HuH-7.5 (cell line): Measurements from ENCODE around the gene MAX.
A peak's percentile ranks its signal among the peaks of the same experiment; 100 is the strongest.
"Not testable (repeated sequence)": the region's sequence is repeated elsewhere in the genome, so short reads cannot be mapped to it uniquely, and the experiment has no call there.

Experiments
- DNase-seq: peaks from one replicate; pipeline ENCODE4 v3.0.0; 2011; ENCODE audit warnings: low spot score

MAX gene

DNA sequence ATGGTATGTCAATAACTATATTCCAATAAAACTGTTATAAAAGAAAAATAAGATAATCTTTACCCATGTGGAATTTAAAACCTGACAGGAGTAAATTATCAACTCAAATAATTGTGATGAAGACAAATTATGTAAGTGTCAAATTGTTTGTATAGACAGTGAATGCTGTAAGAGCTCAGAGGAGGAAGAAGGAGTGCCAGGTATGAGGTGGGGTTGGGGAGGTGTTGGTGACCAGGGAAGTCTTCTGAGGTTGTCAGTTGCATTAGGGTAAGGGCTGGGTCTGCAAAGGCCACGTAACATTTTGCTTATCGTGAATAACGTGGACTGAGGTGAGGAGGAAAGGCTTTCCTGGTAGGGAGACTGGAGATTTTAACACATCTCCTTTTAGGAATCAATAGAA lies 2.5 kb upstream of the MAX start:
- DNase-seq: no peak

DNA sequence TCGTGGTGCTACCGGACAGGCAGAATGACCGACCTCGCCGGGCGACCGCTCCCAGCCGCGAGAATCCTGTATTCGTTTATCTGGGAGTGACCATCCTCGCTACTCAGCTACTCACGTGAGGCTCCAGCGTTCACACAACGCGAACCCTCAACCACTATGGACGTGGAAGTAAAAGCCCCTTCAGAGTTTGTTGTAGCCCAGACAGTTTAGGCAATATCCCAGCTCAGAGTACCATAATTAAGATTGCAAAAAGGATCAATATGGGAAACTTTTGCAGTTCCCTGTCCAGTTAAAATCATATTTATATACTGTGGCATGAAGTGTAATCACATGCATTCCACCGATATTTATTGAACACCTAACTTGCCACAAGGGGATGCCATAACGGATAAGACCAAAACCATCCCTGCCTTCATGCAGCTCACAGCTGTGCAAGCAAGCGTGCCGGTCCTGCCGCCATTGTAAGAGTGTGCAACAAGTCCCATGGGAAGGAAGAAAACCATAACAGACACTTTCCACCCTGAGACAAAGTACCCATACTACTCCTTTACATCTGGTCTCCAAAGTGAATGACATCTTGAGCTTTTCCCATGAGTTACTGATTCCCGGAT lies 938 bp upstream of the MAX start:
- no peak for DNase-seq

DNA sequence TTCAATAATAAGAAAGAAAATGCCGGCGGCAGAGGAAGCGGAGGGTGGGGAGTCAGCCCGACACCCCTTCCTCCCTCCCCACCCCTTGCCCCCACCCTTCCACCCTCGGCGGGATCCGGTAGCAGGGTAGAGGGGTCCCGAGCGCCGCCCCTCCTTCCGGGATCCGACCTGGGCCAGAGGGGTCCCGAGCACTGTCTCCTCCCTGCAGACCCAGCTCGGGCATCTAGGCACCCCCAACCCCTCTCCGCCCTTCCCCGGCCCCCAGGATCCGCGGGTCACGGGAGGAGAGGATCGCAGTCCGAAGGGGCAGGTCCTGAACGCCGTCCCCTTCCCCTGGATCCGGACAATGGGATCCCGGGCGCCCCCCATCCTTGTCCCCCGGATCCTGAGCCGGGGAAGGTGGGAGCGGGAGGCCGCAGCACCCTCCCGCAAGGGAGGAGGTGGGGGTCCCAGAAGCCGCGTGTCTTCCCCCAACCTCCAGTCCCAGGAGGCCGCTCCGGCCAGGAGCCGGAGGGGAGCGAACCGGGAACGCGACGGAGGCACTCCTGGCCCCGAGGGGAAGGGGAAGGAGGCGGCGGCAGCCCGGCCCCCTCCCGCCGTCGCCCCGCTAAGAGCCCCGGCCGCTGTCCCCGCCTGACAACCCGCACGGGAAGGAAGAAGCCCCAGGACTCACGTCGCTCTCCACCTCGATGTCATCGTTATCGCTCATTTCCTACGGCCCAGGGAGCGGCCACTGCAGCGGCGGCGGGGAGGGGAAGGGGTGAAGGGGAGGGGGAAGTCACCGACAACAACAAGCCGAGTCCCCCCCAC lies 481 bp downstream of the MAX start:
- peak; percentile 18 for DNase-seq

DNA sequence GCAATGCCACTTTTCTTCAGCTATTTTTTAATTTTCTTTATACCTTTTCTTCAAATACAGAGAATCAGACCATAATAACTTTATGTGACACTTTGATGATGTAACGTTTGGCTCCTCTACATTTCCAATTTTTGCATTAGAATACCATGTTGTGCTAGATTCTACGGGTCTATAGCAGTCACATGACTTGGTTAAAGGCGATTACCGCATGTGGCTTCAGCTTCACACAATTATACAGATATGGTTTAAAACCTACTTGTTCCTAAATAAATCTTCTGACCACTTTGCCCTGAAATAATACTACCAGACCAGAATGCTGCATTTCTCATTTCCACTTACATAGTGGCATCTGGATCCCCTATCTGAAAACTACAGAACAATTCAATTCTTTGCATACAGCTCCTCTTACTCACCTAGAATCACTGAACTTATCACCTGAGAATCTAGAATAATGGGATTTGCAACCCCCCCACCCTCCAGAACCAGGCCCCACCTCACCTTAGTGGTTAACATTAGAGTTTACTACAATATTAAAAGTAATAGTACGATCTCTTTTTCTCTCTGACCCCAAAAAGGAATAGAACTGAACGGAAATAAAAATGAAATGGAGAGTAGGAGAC lies 1.3 kb downstream of the MAX start:
- DNase-seq: no peak

- DNase-seq: no peak
Observed at GRCh38 chr14:65098586-65098985, 3.7 kb downstream of the MAX start.

- no peak for DNase-seq
Observed at GRCh38 chr14:65096323-65097089, 5.8 kb downstream of the MAX start.

- no peak for DNase-seq
Observed at GRCh38 chr14:65095633-65096205, 6.6 kb downstream of the MAX start.

DNA sequence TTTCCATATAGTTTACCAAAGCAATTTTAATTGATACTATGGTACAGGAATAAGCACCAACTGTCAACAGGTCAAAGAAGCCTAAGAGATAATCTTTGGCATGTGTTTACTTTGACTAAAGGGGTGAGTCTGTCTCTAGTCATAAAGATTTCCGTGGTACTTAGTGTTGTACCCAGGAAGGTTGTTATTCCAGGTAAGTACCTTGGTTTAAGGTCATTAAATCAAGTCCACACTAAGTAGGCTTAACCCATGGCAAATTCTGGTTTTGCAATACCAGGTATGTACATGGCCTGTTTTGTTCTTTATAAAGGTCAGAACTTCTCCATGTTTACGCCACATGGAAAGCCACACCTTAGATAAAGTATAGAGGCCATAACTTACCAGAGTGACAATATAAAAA lies 10.0 kb downstream of the MAX start:
- DNase-seq: no peak

- not testable (repeated sequence) for DNase-seq
Observed at GRCh38 chr14:65087835-65088234, 14.5 kb downstream of the MAX start.

- DNase-seq: not testable (repeated sequence)
Observed at GRCh38 chr14:65086686-65087085, 15.6 kb downstream of the MAX start.

GRCh38 chr14:65084554-65085505 lies 17.5 kb downstream of the MAX start:
- DNase-seq: no peak

- no peak for DNase-seq
Observed at GRCh38 chr14:65082930-65083329, 19.4 kb downstream of the MAX start.

DNA sequence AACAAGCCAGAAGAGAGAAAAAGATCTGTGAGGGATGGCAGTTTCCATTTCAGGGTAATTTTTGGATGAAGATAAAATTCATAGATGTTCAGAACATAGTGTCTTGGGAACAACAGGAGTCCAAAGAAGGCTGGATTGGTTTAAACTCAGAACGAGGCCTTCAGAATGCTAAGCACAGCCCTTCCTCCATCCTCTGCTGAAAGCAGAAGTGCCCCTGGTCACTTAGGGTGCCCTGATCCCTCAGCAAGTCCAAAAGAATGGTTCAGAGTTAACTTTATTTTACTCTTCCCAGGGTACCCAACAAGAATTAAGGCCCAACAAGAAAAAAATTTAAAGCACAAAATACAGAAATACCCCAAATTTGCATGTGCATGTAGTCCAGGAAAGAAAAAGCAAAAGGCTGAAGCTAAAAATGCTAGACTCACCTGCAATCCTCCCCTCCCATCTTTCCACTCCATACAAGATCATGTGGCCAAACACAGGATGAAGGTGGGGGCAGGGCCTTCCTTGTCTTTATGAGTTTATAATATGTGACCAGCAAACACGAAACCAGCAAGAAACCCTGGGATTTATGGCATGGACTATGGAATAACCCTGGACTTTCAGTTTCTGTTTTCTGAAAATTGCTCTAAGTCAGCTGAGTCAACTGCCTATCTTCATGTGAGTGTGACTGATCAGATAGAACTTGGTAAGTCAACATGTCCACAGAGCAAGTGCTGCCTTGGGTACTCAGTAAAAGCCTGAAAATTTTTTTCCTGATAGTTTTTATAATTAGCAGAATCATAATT lies 21.2 kb downstream of the MAX start:
- DNase-seq: no peak

GRCh38 chr14:65079768-65080167 lies 22.5 kb downstream of the MAX start:
- DNase-seq: no peak

DNA sequence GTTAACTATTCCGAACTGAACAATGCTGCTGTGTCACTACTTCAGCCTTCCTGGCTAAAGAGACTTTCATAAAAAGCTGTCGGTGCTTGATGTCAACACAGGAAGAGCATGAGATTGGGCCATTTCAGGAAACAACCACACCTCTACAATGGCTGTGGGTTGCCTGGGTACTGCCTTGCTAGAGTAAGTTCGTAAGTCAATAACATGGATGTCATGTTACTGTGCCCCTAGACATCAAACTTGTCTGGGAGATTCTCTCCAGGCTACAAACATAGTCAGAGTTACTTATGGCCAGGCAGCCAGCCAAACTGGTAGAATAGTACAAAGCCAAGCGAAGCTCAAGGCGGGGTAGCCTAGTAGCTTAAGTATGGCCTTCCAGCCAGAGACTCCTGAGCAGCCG lies 23.1 kb downstream of the MAX start:
- DNase-seq: no peak

DNA sequence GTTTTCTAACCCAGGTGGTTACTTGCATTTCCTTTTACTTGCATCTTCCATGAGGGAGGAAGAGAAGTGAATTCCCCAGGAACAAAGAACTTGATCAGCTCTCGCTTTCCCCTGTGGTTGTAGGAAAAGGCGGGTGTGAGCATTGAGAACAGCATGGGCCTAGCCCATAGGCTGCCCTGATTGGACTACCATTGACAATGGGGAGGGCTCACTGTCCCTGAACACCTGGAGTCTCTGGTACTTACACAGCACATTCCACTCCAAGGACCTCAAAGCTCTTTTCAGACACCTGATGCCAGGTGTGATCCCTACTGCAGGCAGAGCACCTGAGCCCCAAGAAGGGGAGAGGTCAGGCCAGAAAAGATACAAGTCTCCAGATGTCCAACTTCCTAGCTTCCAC lies 25.0 kb downstream of the MAX start:
- DNase-seq: no peak

- no peak for DNase-seq
Observed at GRCh38 chr14:65075628-65076325, 26.5 kb downstream of the MAX start.

GRCh38 chr14:65074449-65075150 lies 27.7 kb downstream of the MAX start:
- DNase-seq: no peak

GRCh38 chr14:65073605-65074201 lies 28.6 kb downstream of the MAX start:
- DNase-seq: no peak
